Neural crest cell (in vitro differentiated cells): Measurements from ENCODE around the gene SSR1. TPM values are rescaled to one million over a fixed set of nuclear protein-coding genes. Genes with fewer than 3 reads are reported as not detected.
"Not testable (repeated sequence)": the region's sequence is repeated elsewhere in the genome, so short reads cannot be mapped to it uniquely, and the experiment has no call there.

Experiments used
- DNase-seq: peaks from one replicate; pipeline ENCODE4 v3.0.0; 2021; ENCODE audit warnings: low read depth, mixed read lengths, low spot score
- H3K27ac Mint-ChIP-seq: one replicate; pipeline ENCODE4 v1.8.0; 2021; ENCODE audit warnings: mild to moderate bottlenecking, mixed read lengths; ENCODE audit not compliant: unreplicated experiment
- H3K27me3 Mint-ChIP-seq: 2 replicates; pipeline ENCODE4 v1.8.0; 2021; ENCODE audit warnings: low read depth, mild to moderate bottlenecking, mixed read lengths
- H3K36me3 Mint-ChIP-seq: 2 replicates; pipeline ENCODE4 v1.8.0; 2021; ENCODE audit warnings: low read depth, mild to moderate bottlenecking, mixed read lengths
- H3K4me1 Mint-ChIP-seq: 2 replicates; pipeline ENCODE4 v1.8.0; 2021; ENCODE audit warnings: mixed read lengths
- H3K4me3 Mint-ChIP-seq: one replicate; pipeline ENCODE4 v1.8.0; 2021; ENCODE audit warnings: mild to moderate bottlenecking, mixed read lengths
- H3K9me3 Mint-ChIP-seq: 2 replicates; pipeline ENCODE4 v1.8.0; 2021; ENCODE audit warnings: mixed read lengths
- CTCF ChIP-seq: fragments of 200-600 bp; sonication (generic); conservative IDR thresholded peaks from 2 replicates; pipeline ENCODE4 v1.5.0; 2021; ENCODE audit warnings: antibody characterized with exemption, mild to moderate bottlenecking
- total RNA-seq: library from RNA; stranded (reverse); gene quantifications from 2 replicates; pipeline ENCODE4 v1.2.1, GENCODE V29; 2021

SSR1 gene
- total RNA-seq, 1 donor from 2014 or later, result 110 TPM

- Mint-ChIP-seq H3K27ac (no peak overlapping the region), H3K9me3 (no peaks in the 10 kb centered on the region), H3K36me3 (peaks cover 7% of the 10 kb centered on the region), H3K27me3 (no peaks in the 10 kb centered on the region), H3K4me1 (no peaks in the 10 kb centered on the region), H3K4me3 (no peak overlapping the region)
- no peak for DNase-seq
- no peak for TF ChIP-seq CTCF
These were observed 30.7 kb downstream of the SSR1 start for GRCh38 chr6:7282097-7282906.

GRCh38 chr6:7276199-7276524 is 36.8 kb downstream of the SSR1 start:
- no peak overlapping the region for H3K4me3 Mint-ChIP-seq
- no peak overlapping the region for H3K27ac Mint-ChIP-seq
- peaks cover 5% of the 10 kb centered on the region for H3K4me1 Mint-ChIP-seq
- no peaks in the 10 kb centered on the region for H3K27me3 Mint-ChIP-seq
- H3K9me3 Mint-ChIP-seq, result no peaks in the 10 kb centered on the region
- H3K36me3 Mint-ChIP-seq, result peaks cover 5% of the 10 kb centered on the region
- no peak for TF ChIP-seq CTCF
- no peak for DNase-seq

- not testable (repeated sequence) for H3K4me1 Mint-ChIP-seq, H3K36me3 Mint-ChIP-seq, H3K4me3 Mint-ChIP-seq, H3K9me3 Mint-ChIP-seq, DNase-seq, H3K27me3 Mint-ChIP-seq, H3K27ac Mint-ChIP-seq
These were observed 38.5 kb downstream of the SSR1 start for GRCh38 chr6:7274525-7274924.

GRCh38 chr6:7273709-7274108 is 39.3 kb downstream of the SSR1 start:
- Mint-ChIP-seq H3K9me3 (no peaks in the 10 kb centered on the region), H3K4me1 (peaks cover 5% of the 10 kb centered on the region), H3K36me3 (peaks cover 2% of the 10 kb centered on the region), H3K27me3 (no peaks in the 10 kb centered on the region), H3K27ac (no peak overlapping the region), H3K4me3 (no peak overlapping the region)
- TF ChIP-seq CTCF, result no peak
- DNase-seq, result no peak

GRCh38 chr6:7271205-7271534 is 41.8 kb downstream of the SSR1 start:
- TF ChIP-seq CTCF, result no peak
- peaks cover 4% of the 10 kb centered on the region for H3K36me3 Mint-ChIP-seq
- no peak for DNase-seq
- peaks cover 5% of the 10 kb centered on the region for H3K4me1 Mint-ChIP-seq
- H3K4me3 Mint-ChIP-seq, result no peak overlapping the region
- H3K27me3 Mint-ChIP-seq, result no peaks in the 10 kb centered on the region
- H3K27ac Mint-ChIP-seq, result no peak overlapping the region
- H3K9me3 Mint-ChIP-seq, result no peaks in the 10 kb centered on the region

GRCh38 chr6:7270320-7271204 is 42.4 kb downstream of the SSR1 start:
- peaks cover 4% of the 10 kb centered on the region for H3K36me3 Mint-ChIP-seq
- DNase-seq, result no peak

More at GRCh38 chr6:7270320-7271204, 42.4 kb downstream of the SSR1 start:
- Mint-ChIP-seq H3K27me3 (no peaks in the 10 kb centered on the region), H3K9me3 (no peaks in the 10 kb centered on the region), H3K4me1 (no peaks in the 10 kb centered on the region), H3K27ac (no peak overlapping the region), H3K4me3 (no peak overlapping the region)
- TF ChIP-seq CTCF, result no peak
